DOHH2 (cell line): ENCODE measurements around the gene SMG6.

Source experiments
- H3F3A ChIP-seq: fragments of 200-600 bp; sonication (generic), shearing (Covaris generic); 2 replicates; pipeline ENCODE4 v1.6.0; 2016; ENCODE audit warnings: antibody characterized with exemption, mild to moderate bottlenecking; ENCODE audit not compliant: control insufficient read depth, insufficient read depth
- H3K27ac ChIP-seq: fragments of 200-600 bp; sonication (generic); 2 replicates; pipeline ENCODE4 v1.5.1; 2014; ENCODE audit warnings: low read depth, mild to moderate bottlenecking, low read length, moderate library complexity
- H3K27me3 ChIP-seq: fragments of 200-600 bp; sonication (generic); 2 replicates; pipeline ENCODE4 v1.6.1; 2014; ENCODE audit warnings: mild to moderate bottlenecking, low read length, mixed read lengths; ENCODE audit not compliant: control insufficient read depth
- H3K36me3 ChIP-seq: fragments of 200-600 bp; sonication (generic); 2 replicates; pipeline ENCODE4 v1.6.1; 2014; ENCODE audit warnings: mild to moderate bottlenecking, low read length, moderate library complexity, mixed read lengths; ENCODE audit not compliant: control insufficient read depth
- H3K4me1 ChIP-seq: fragments of 200-600 bp; sonication (generic); 2 replicates; pipeline ENCODE4 v1.6.1; 2014; ENCODE audit warnings: mild to moderate bottlenecking, low read length, mixed read lengths; ENCODE audit not compliant: control insufficient read depth
- H3K4me2 ChIP-seq: fragments of 200-600 bp; sonication (generic); 2 replicates; pipeline ENCODE4 v1.6.0; 2014; ENCODE audit warnings: mild to moderate bottlenecking, low read length, moderate library complexity
- H3K4me3 ChIP-seq: fragments of 200-600 bp; sonication (generic); 2 replicates; pipeline ENCODE4 v1.5.1; 2014; ENCODE audit warnings: mild to moderate bottlenecking, low read length, mixed read lengths
- H3K79me2 ChIP-seq: fragments of 200-600 bp; sonication (generic); 2 replicates; pipeline ENCODE4 v1.6.1; 2014; ENCODE audit warnings: mild to moderate bottlenecking, low read length, mixed read lengths; ENCODE audit not compliant: control insufficient read depth
- H3K9me2 ChIP-seq: fragments of 200-600 bp; sonication (generic); replicated peaks from 2 replicates; pipeline ENCODE4 v1.6.1; 2014; ENCODE audit warnings: mild to moderate bottlenecking, low read length, mixed read lengths; ENCODE audit not compliant: control insufficient read depth
- H3K9me3 ChIP-seq: fragments of 200-600 bp; sonication (generic); 2 replicates; pipeline ENCODE4 v1.6.1; 2014; ENCODE audit warnings: antibody characterized with exemption, low read length, mixed read lengths; ENCODE audit not compliant: control insufficient read depth, insufficient read depth
- H4K20me1 ChIP-seq: fragments of 200-600 bp; sonication (generic); 2 replicates; pipeline ENCODE4 v1.6.0; 2014; ENCODE audit warnings: low read depth, mild to moderate bottlenecking, antibody characterized with exemption, low read length, moderate library complexity; ENCODE audit not compliant: control insufficient read depth, insufficient read depth
- EZH2phosphoT487 ChIP-seq: fragments of 200-600 bp; sonication (generic); IDR thresholded peaks from 2 replicates; pipeline ENCODE4 v1.6.1; 2017; ENCODE audit warnings: borderline replicate concordance, mild to moderate bottlenecking, antibody characterized with exemption, low read length, moderate library complexity, mixed read lengths
- TF ChIP-seq, protein P1 (sequence below): fragments of 200-600 bp; sonication (generic); IDR thresholded peaks from one replicate; pipeline ENCODE4 v1.5.1; 2014; ENCODE audit warnings: antibody characterized with exemption, mild to moderate bottlenecking, low read depth, low read length; ENCODE audit not compliant: poor library complexity, severe bottlenecking

The SMG6 gene

GRCh38 chr17:2223617-2223927, 80.0 kb downstream of the SMG6 start:
- Histone ChIP-seq H3K4me3 (no peak overlapping the region), H3K4me1 (peaks cover 16% of the 10 kb centered on the region), H3K27me3 (no peaks in the 10 kb centered on the region), H3K27ac (no peak overlapping the region), H3F3A (no peaks in the 10 kb centered on the region; the same call in none of the 2 replicates), H4K20me1 (no peaks in the 10 kb centered on the region), H3K36me3 (no peaks in the 10 kb centered on the region), H3K79me2 (no peaks in the 10 kb centered on the region), H3K9me2 (no peaks in the 10 kb centered on the region), H3K9me3 (no peaks in the 10 kb centered on the region), H3K4me2 (no peak overlapping the region)
- TF ChIP-seq, protein P1, sequence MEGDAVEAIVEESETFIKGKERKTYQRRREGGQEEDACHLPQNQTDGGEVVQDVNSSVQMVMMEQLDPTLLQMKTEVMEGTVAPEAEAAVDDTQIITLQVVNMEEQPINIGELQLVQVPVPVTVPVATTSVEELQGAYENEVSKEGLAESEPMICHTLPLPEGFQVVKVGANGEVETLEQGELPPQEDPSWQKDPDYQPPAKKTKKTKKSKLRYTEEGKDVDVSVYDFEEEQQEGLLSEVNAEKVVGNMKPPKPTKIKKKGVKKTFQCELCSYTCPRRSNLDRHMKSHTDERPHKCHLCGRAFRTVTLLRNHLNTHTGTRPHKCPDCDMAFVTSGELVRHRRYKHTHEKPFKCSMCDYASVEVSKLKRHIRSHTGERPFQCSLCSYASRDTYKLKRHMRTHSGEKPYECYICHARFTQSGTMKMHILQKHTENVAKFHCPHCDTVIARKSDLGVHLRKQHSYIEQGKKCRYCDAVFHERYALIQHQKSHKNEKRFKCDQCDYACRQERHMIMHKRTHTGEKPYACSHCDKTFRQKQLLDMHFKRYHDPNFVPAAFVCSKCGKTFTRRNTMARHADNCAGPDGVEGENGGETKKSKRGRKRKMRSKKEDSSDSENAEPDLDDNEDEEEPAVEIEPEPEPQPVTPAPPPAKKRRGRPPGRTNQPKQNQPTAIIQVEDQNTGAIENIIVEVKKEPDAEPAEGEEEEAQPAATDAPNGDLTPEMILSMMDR, result no peak
- no peak for TF ChIP-seq EZH2phosphoT487

DNA sequence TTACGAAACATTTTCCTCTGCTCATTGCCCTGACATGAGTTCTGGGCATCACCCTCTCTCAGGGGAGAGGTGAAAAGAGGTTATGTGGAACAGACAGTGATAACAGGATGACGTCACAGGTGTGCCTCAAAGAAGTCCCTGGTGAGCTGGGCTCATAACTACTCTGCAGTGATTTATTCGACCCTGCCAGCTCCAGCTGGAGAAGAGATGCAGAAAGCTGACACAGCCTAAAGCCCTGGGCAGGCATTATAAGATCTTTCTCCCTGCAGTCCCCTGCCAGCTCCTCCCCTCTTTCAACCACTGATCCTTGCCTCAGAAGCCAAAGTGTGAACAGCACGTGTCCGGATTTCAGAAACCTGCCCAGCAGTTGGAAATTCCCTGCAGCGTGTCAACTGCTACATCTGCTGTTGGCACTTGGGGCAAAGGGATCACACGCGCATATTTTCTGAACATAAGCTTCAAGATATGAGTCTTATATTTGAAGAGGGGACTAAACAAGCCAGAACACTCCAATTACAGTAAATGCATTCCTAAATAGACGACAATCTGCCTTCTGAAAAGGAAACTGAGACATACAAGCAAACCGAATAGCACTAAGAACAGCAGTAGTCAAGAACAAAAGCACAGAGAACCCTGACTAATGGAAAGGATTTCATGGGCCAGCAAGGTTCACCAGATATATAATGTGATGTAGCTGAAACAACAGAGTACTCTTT, 80.5 kb downstream of the SMG6 start:
- no peak overlapping the region for H3K27ac ChIP-seq
- no peak for TF ChIP-seq EZH2phosphoT487
- TF ChIP-seq, protein P1, result no peak
- no peaks in the 10 kb centered on the region for H3K9me2 ChIP-seq

DNA sequence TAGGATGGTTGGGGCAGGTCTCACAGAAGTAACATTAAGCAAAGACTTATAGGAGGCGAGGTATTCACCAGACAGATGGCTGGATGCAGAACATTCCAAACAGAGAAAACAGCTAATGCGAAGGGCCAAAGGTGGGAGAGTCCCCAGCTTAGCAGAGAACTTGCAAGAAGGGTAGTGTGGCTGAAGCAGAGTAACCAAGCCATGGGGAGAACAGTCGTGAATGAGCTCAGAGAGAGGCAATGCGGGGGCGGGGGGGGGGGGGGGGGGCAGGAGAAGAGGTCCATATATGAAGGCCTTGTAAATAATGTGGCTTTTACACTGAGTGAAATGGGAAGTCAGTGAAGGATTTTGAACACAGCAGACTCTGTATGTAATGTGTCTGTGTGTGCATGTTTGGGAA, 81.3 kb downstream of the SMG6 start:
- Histone ChIP-seq H3K27ac (no peak overlapping the region), H3K4me2 (no peak overlapping the region), H3K9me3 (no peaks in the 10 kb centered on the region), H4K20me1 (no peaks in the 10 kb centered on the region), H3K9me2 (no peaks in the 10 kb centered on the region), H3K4me1 (peaks cover 29% of the 10 kb centered on the region), H3K79me2 (no peaks in the 10 kb centered on the region), H3K4me3 (no peak overlapping the region), H3F3A (no peaks in the 10 kb centered on the region; the same call in none of the 2 replicates), H3K36me3 (no peaks in the 10 kb centered on the region), H3K27me3 (no peaks in the 10 kb centered on the region)
- TF ChIP-seq, protein P1, result no peak
- no peak for TF ChIP-seq EZH2phosphoT487

More for the DNA sequence above, 80.5 kb downstream of the SMG6 start:
- H3K4me1 ChIP-seq, result peaks cover 21% of the 10 kb centered on the region
- H3K27me3 ChIP-seq, result no peaks in the 10 kb centered on the region
- no peaks in the 10 kb centered on the region for H3K9me3 ChIP-seq
- no peak overlapping the region for H3K4me2 ChIP-seq
- no peaks in the 10 kb centered on the region for H4K20me1 ChIP-seq
- no peak overlapping the region for H3K4me3 ChIP-seq
- H3F3A ChIP-seq, result no peaks in the 10 kb centered on the region; the same call in none of the 2 replicates
- no peaks in the 10 kb centered on the region for H3K79me2 ChIP-seq
- no peaks in the 10 kb centered on the region for H3K36me3 ChIP-seq
